ENCODE data around the gene ACTMAP.
A peak's percentile ranks its signal among the peaks of the same experiment; 100 is the strongest.

ACTMAP gene

GRCh38 chr19:40700083-40700482 lies 50.2 kb downstream of the ACTMAP start:
- no peaks in the 10 kb centered on the region for H3K9me3 ChIP-seq (ENCODE audit: control insufficient read depth, insufficient read depth, low read depth, low read length)
- CTCF ChIA-PET, result interaction anchor here (0.7 to 0.8 kb wide), 2 partner anchors 67 to 101 kb away, joined by 3 read pairs; no protein-coding TSS in a partner anchor
- POLR2A ChIA-PET, result interaction anchor here (1.4 to 2.4 kb wide), 4 partner anchors 9 to 50 kb away, joined by 3 to 9 read pairs (median 6); partner anchors contain the start of genes ACTMAP, COQ8B, ITPKC and NUMBL
- no peaks in the 10 kb centered on the region for H3K4me1 ChIP-seq (ENCODE audit: control insufficient read depth, insufficient read depth, low read length)
- TF ChIP-seq ZNF223 (tag by site-specific recombination; IDR thresholded peaks at IDR 0.05) (no peak), ZIC2 (tag by site-specific recombination; IDR thresholded peaks at IDR 0.05) (peak; percentile 53)
- H3K4me3 ChIP-seq (ENCODE audit: low read depth, low read length), result no peak overlapping the region
- peaks cover 58 to 63% of the 10 kb centered on the region in 2 experiments for H3K36me3 ChIP-seq (ENCODE audit: control insufficient read depth in 2 of 2, insufficient read depth in 1 of 2, low read length in 2 of 2)
- H3K27ac ChIP-seq (ENCODE audit: extremely low read depth, low read depth, low read length), result no peak overlapping the region

- Histone ChIP-seq H3K9me3 (ENCODE audit: control insufficient read depth, insufficient read depth, low read depth, low read length) (no peaks in the 10 kb centered on the region), H3K4me1 (ENCODE audit: control insufficient read depth, insufficient read depth, low read length) (no peaks in the 10 kb centered on the region), H3K4me3 (ENCODE audit: low read depth, low read length) (no peak overlapping the region), H3K36me3 (ENCODE audit: control insufficient read depth in 2 of 2, insufficient read depth in 1 of 2, low read length in 2 of 2) (peaks cover 40 to 53% of the 10 kb centered on the region in 2 experiments), H3K27ac (ENCODE audit: extremely low read depth, low read depth, low read length) (no peak overlapping the region)
- TF ChIP-seq ZNF223 (tag by site-specific recombination; IDR thresholded peaks at IDR 0.05) (no peak), ZNF121 (tag by site-specific recombination; IDR thresholded peaks at IDR 0.05) (peak; percentile 90)
- ChIA-PET POLR2A (interaction anchor here (0.7 kb wide), 2 partner anchors 227 to 576 kb away, joined by 4 read pairs; no protein-coding TSS in a partner anchor), CTCF (interaction anchor here (0.7 to 1.9 kb wide), 2 partner anchors 34 to 111 kb away, joined by 3 to 5 read pairs; no protein-coding TSS in a partner anchor)
Measured at GRCh38 chr19:40697007-40697406, 53.3 kb downstream of the ACTMAP start.

GRCh38 chr19:40695881-40696280 lies 54.4 kb downstream of the ACTMAP start:
- Histone ChIP-seq H3K36me3 (ENCODE audit: control insufficient read depth in 2 of 2, insufficient read depth in 1 of 2, low read length in 2 of 2) (peaks cover 33 to 44% of the 10 kb centered on the region in 2 experiments), H3K9me3 (ENCODE audit: control insufficient read depth, insufficient read depth, low read depth, low read length) (no peaks in the 10 kb centered on the region)

More at GRCh38 chr19:40695881-40696280, 54.4 kb downstream of the ACTMAP start:
- ChIA-PET POLR2A (no interaction called here), CTCF (no interaction called here)
- peaks cover 4% of the 10 kb centered on the region for H3K4me1 ChIP-seq (ENCODE audit: control insufficient read depth, insufficient read depth, low read length)
- no peak overlapping the region for H3K27ac ChIP-seq (ENCODE audit: extremely low read depth, low read depth, low read length)
- TF ChIP-seq ZBTB20 (tag by site-specific recombination; IDR thresholded peaks at IDR 0.05) (no peak), ZNF654 (tag by site-specific recombination; IDR thresholded peaks at IDR 0.05; ENCODE audit: low read depth) (no peak), ZNF449 (tag by site-specific recombination; IDR thresholded peaks at IDR 0.05) (no peak), AEBP2 (tag by site-specific recombination; IDR thresholded peaks at IDR 0.05; ENCODE audit: borderline replicate concordance) (no peak), ZNF791 (tag by site-specific recombination; IDR thresholded peaks at IDR 0.05) (no peak), ZFP69B (tag by site-specific recombination; IDR thresholded peaks at IDR 0.05) (no peak), ZNF398 (tag by site-specific recombination; IDR thresholded peaks at IDR 0.05) (no peak), ZNF335 (tag by site-specific recombination; conservative IDR thresholded peaks at IDR 0.05) (no peak), WT1 (tag by site-specific recombination; IDR thresholded peaks at IDR 0.05) (no peak), PRDM2 (tag by site-specific recombination; IDR thresholded peaks at IDR 0.05; ENCODE audit: borderline replicate concordance) (no peak), ZBTB11 (tag by site-specific recombination; conservative IDR thresholded peaks at IDR 0.05; ENCODE audit: low read depth) (no peak)
- no peak overlapping the region for H3K4me3 ChIP-seq (ENCODE audit: low read depth, low read length)
